ENCODE data around the gene ARMH3.

The ARMH3 gene

DNA sequence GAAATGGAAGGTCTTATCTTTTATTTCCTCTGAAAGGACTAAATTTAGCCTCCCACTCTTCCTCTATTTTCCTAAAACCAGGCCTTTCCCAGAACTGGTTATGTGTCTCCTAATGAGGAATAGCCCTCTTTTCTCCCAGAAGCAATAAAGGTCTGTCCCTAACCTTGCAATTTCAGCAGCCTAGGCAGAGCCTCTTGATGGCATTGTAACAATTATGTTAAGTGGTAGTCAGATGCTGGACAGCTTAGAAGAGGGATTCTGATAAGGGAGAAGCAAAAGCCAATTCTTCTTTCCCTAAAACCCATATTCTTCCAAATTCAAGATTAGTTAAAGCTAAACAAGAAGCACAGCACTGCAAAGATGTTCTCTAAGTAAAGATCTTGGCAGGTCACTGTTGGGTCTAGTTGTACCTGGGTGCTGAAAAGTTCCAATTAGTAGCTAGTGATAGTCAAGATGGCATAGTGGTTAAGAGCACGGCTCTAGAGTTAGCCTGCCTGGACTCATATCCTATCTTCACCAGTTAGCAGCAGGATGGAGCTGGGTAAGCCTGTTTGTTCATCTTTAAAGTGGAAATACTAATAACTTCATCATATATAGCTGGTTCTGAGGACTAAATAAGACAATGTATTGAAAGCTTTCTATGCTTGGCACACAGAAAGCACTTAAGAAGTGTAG lies 198.0 kb downstream of the ARMH3 start:
- no peak for DNase-seq (ENCODE audit: low spot score)

- no peak for DNase-seq (ENCODE audit: low spot score)
These were observed 199.3 kb downstream of the ARMH3 start for GRCh38 chr10:101856626-101857025.

- no peak for DNase-seq (ENCODE audit: low spot score)
These were observed 204.4 kb downstream of the ARMH3 start for GRCh38 chr10:101851411-101852116.

- no peak for DNase-seq (ENCODE audit: low spot score)
These were observed 205.2 kb downstream of the ARMH3 start for GRCh38 chr10:101850749-101851148.

GRCh38 chr10:101848894-101849351 lies 207.1 kb downstream of the ARMH3 start:
- DNase-seq (ENCODE audit: low spot score), result no peak

- DNase-seq (ENCODE audit: low spot score), result no peak
These were observed 207.6 kb downstream of the ARMH3 start for GRCh38 chr10:101848408-101848807.

DNA sequence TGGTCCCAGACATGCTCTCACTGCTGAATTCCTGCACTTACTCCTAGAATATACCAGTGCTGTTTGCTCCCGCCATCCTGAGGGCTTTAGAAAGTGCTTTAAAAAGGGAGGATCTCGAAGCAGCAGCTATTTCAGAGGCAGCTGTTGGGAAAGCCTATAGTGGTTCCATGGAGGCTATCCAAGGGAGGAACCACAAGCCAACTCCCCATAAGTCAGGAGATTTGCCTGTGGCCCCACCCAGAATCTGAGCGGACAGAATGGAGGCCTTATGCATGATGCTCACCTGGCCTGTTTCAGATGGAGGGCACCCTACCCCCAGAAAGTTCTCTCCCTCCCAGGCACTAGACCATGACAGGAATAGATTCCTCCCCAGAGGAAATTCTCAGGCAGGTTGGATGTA lies 210.1 kb downstream of the ARMH3 start:
- DNase-seq (ENCODE audit: low spot score), result no peak

- DNase-seq (ENCODE audit: low spot score), result no peak
These were observed 212.6 kb downstream of the ARMH3 start, which contains the start of gene KCNIP2 for GRCh38 chr10:101843032-101844021. TSS of gene KCNIP2 (minus strand) at chr10:101843800. CDS start at chr10:101843568, 232 bp downstream.

DNA sequence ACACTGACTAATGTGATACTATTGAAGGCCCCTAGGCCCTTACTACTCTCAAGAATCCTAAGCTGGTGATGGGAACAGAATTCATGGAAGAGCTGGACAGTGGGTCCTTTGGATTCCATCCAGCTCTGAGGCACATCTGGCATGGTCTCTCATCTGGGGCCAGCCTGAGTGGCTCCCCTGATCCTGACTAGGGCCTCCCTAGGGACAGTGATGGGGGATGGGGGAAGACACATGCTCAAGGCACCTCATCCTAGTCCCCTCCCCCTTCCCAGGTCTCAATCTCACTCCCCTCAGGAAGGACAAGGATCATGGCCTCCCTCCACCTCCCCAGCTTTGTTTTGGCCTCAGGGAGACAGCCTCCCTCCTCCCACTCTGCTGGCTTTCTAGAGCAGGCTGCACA lies 214.1 kb downstream of the ARMH3 start:
- no peak for DNase-seq (ENCODE audit: low spot score)

DNA sequence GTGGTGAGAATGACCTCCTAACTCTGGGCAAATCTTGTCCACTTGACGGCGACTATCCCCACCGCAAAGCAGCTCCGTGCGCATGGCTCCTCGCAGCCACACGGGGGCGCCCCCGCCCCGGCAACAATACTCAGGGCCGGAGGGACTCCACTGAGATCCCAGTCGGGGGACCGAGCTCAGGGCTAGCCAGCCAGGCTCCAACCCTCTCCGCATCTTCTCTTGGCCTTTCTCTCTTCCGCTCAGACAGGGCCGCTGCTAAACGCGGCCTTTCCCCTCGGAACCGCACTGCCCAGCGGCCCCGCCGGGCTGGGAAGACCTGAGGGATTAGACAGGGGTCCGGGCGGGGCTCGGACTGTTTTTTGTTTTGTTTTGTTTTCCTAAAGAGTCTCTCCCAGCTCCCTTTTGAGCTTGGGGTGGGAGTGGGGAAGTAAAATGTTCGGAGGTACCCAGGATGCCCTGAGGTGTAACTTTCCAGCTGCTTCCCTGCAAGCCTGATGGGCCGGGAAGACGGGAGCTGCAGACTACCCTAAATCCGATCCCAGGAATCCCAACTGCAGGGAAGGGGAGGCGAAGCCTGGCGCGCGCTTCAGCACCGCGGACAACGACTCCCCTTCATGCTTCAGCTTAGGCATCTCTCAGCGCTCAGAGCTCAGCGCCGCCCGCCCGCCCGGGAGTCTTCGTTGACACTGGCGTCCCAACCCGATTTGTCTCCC lies 215.1 kb downstream of the ARMH3 start:
- DNase-seq (ENCODE audit: low spot score), result peak; percentile 58

DNA sequence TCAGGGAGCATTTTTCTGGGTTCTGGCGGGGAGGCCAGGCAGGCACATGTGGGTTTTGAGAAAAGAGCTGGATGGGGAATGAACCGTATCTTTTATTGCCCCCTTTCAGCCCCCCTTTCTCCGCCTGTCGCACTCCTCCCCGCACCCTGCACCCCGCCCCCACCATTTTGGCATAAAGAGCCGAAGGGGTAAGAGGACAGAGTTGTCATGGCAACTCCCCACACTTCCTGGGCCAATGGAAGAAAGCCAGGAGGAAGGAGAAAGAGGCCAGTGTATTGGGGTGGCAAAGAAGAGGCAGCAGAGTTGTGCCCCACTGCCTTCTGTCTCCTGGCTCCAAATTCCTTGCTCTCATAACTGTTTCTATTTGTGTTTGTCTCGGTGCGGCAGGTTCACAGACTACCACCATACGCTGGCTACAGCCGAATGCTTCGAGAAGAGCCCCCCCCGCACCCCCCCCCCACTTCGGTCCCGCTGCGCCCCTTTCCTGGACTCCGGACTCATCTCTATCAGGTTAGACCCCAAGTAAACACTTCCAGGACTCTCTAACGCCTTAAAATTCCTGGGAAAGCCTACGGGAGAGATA lies 215.8 kb downstream of the ARMH3 start:
- peak; percentile 70 for DNase-seq (ENCODE audit: low spot score)

GRCh38 chr10:101839416-101840063 lies 216.4 kb downstream of the ARMH3 start:
- DNase-seq (ENCODE audit: low spot score), result peak; percentile 48

DNA sequence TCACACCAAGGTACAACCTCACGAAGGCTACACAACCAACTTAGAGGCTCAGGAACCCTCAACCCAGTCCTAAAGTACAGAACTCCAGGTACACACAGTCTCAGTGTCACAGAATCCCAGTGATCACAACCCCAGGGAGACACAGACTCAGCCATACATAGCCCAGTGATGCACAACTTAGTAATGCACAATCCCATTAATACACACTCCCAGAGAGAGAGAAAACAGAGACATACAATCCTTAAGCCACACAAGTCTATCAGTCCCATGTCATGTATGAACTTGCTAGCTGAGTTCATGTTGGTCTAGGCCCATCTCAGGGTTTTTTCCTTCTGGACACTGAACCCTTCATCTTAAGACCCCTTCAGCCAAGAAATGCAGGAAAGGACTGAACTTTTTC lies 217.0 kb downstream of the ARMH3 start:
- DNase-seq (ENCODE audit: low spot score), result no peak

- DNase-seq (ENCODE audit: low spot score), result no peak
These were observed 217.5 kb downstream of the ARMH3 start for GRCh38 chr10:101838416-101838970.

- no peak for DNase-seq (ENCODE audit: low spot score)
These were observed 218.2 kb downstream of the ARMH3 start for GRCh38 chr10:101837748-101838147.

GRCh38 chr10:101835362-101835761 lies 220.6 kb downstream of the ARMH3 start:
- DNase-seq (ENCODE audit: low spot score), result no peak

DNA sequence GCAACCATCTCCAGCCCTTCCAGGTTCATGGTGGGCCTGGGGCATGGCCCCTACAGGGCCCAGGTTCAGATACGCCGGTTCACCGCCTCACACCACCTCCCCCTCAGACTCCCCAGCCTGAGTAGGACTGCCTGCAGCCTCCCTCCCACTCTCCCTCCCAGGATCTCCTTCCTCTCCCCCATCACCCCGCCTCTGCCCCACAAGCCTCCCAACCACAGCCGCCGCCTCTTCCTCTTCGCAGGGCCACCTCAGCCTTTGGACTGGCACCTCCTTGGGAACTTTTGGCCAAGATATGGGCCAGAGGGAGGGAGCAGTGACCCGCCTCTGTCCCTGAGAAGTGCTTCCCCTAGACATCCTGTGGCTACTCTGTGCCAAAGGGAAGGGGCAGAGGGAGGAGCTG lies 221.6 kb downstream of the ARMH3 start:
- no peak for DNase-seq (ENCODE audit: low spot score)

DNA sequence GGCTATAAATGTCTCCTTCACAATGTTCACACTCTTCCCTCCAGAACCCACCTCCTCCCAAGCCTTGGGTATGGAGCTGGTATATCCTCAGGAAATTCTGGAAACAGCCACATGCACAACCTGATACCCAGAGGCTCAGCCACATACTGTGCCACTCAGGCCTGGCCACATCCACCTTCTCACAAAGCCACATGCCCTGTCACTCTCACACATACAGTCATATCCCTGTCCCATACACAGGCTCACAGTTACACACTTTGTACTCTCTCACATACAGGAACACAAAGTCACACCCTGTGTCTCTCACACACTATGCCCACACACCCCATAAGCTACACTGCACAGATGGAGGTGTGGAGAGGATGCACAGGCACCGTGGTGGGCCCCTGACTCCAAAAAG lies 222.5 kb downstream of the ARMH3 start:
- DNase-seq (ENCODE audit: low spot score), result no peak

DNA sequence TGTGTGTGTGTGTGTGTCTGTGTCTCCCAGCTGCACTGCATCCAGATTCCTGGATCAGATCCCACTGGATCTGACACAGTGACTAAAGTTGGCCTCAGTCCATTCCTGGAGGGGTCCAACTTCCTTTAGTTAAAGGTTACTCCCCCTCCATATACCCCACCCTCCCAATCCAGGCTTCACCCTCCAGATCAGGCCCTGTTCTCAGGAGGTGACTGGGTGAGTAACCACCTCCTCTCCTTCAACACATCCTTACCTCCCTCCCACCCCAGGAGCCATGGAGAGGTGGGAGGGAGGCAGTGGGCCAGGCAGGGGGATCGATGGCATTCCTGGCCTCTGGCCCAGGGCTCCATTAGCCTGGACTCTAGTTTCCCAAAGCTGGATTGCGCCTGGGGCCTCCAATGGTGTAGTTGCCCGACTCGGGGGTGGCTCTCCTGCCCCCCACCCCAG lies 223.6 kb downstream of the ARMH3 start:
- DNase-seq (ENCODE audit: low spot score), result no peak

DNA sequence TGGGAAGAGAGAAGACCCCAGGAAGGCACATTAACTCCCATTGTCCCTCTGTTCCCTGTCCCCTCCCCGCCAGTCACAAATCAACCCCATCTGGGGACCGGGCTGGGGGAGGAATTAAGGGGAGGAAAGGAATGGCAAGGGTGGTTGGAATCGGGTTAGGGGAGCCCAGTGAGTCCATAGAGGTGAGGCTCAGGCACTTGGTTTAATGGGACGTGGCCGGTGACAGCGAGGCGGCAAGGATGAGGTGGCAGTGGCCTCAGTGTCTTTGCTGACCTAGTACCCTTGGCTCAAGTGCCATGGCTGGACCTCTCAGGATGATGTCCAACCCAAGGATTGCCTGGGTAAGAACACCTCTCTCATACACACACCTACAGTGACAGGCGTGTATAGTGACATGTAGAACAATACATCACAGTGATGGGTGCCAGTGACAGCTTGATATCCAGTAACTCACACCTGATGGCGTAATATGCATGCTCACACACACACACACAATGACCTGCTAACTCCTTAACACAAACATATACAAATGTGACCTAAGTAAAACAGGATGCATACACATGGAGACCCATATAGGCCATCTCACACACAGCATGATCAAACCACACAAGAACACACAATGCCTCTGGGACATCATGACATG lies 224.7 kb downstream of the ARMH3 start:
- DNase-seq (ENCODE audit: low spot score), result no peak
